Osteoblast (primary cell): ENCODE results near the gene IREB2. TPM values are rescaled to one million over a fixed set of nuclear protein-coding genes. Genes with fewer than 3 reads are reported as not detected.

Source experiments
- DNase-seq: peaks from one replicate; pipeline ENCODE4 v3.0.0; 2011; ENCODE audit warnings: low spot score, mixed read lengths; ENCODE audit not compliant: insufficient read length; ENCODE audit errors: missing footprints
- H2AFZ ChIP-seq: 2 replicates; pipeline ENCODE4 v1.6.0; 2011; ENCODE audit warnings: mild to moderate bottlenecking, low read length
- H3K27ac ChIP-seq: 2 replicates; pipeline ENCODE4 v1.5.1; 2011; ENCODE audit warnings: mild to moderate bottlenecking, low read depth, low read length, moderate library complexity
- H3K27me3 ChIP-seq: 2 replicates; pipeline ENCODE4 v1.6.0; 2012; ENCODE audit warnings: mild to moderate bottlenecking, control low read depth, inconsistent platforms, low read length, moderate library complexity; ENCODE audit not compliant: insufficient read depth
- H3K36me3 ChIP-seq: 2 replicates; pipeline ENCODE4 v1.5.1; 2011; ENCODE audit warnings: mild to moderate bottlenecking, low read length, control low read depth, moderate library complexity; ENCODE audit not compliant: insufficient read depth
- H3K4me1 ChIP-seq: 2 replicates; pipeline ENCODE4 v1.5.1; 2011; ENCODE audit warnings: mild to moderate bottlenecking, low read length, control low read depth, moderate library complexity; ENCODE audit not compliant: insufficient read depth
- H3K4me2 ChIP-seq: 2 replicates; pipeline ENCODE4 v1.6.0; 2011; ENCODE audit warnings: mild to moderate bottlenecking, low read length; ENCODE audit not compliant: insufficient read depth
- H3K4me3 ChIP-seq: fragments of 200-600 bp; sonication (generic); 3 replicates; pipeline ENCODE4 v1.5.1; 2012; ENCODE audit warnings: mild to moderate bottlenecking, low read length, inconsistent platforms; ENCODE audit not compliant: insufficient read depth
- H3K79me2 ChIP-seq: 2 replicates; pipeline ENCODE4 v1.6.0; 2012; ENCODE audit warnings: mild to moderate bottlenecking, low read length, control low read depth, inconsistent platforms; ENCODE audit not compliant: insufficient read depth
- H3K9me3 ChIP-seq: 2 replicates; pipeline ENCODE4 v1.5.1; 2011; ENCODE audit warnings: low read depth, low read length, control low read depth
- H4K20me1 ChIP-seq: 2 replicates; pipeline ENCODE4 v1.6.0; 2012; ENCODE audit warnings: mild to moderate bottlenecking, low read length, control low read depth; ENCODE audit not compliant: insufficient read depth
- CTCF ChIP-seq: IDR thresholded peaks from 2 replicates; pipeline ENCODE4 v1.5.1; 2011; ENCODE audit warnings: mild to moderate bottlenecking, low read depth, low read length, moderate library complexity; ENCODE audit errors: extremely low read depth
- total RNA-seq: library from RNA; depleted of rRNA; stranded (reverse); fragments of >200 nt; gene quantifications from 2 replicates; pipeline ENCODE4 v1.2.3, GENCODE V29; 2012

The IREB2 gene
- total RNA-seq, 1 donor: 26.8 TPM

GRCh38 chr15:78446551-78446950 lies 8.5 kb downstream of the IREB2 start:
- H3K27ac ChIP-seq: no peak overlapping the region

GRCh38 chr15:78448441-78449219 lies 10.6 kb downstream of the IREB2 start:
- Histone ChIP-seq H3K9me3 (no peaks in the 10 kb centered on the region), H3K79me2 (peaks cover 99% of the 10 kb centered on the region), H3K4me1 (no peaks in the 10 kb centered on the region), H3K27ac (peak overlapping the region; percentile 31), H3K36me3 (peaks cover 31% of the 10 kb centered on the region), H4K20me1 (peaks cover 49% of the 10 kb centered on the region), H3K4me3 (no peak overlapping the region), H2AFZ (no peak overlapping the region), H3K27me3 (no peaks in the 10 kb centered on the region), H3K4me2 (no peak overlapping the region)
- no peak for DNase-seq
- no peak for TF ChIP-seq CTCF

More at GRCh38 chr15:78446551-78446950, 8.5 kb downstream of the IREB2 start:
- TF ChIP-seq CTCF: no peak
- H3K4me1 ChIP-seq: no peaks in the 10 kb centered on the region
- H4K20me1 ChIP-seq: peaks cover 45% of the 10 kb centered on the region
- H3K36me3 ChIP-seq: peaks cover 46% of the 10 kb centered on the region
- H3K79me2 ChIP-seq: peaks cover 98% of the 10 kb centered on the region
- no peaks in the 10 kb centered on the region for H3K9me3 ChIP-seq
- no peak overlapping the region for H3K4me2 ChIP-seq
- H3K4me3 ChIP-seq: no peak overlapping the region
- DNase-seq: no peak
- H3K27me3 ChIP-seq: no peaks in the 10 kb centered on the region
- H2AFZ ChIP-seq: no peak overlapping the region

GRCh38 chr15:78449220-78449999 lies 11.4 kb downstream of the IREB2 start:
- Histone ChIP-seq H3K4me1 (no peaks in the 10 kb centered on the region), H2AFZ (no peak overlapping the region), H3K9me3 (no peaks in the 10 kb centered on the region), H3K27ac (no peak overlapping the region), H3K4me2 (no peak overlapping the region), H3K4me3 (no peak overlapping the region), H3K27me3 (no peaks in the 10 kb centered on the region), H3K36me3 (peaks cover 28% of the 10 kb centered on the region), H4K20me1 (peaks cover 51% of the 10 kb centered on the region), H3K79me2 (peaks cover 99% of the 10 kb centered on the region)
- no peak for DNase-seq
- no peak for TF ChIP-seq CTCF

GRCh38 chr15:78450285-78450858 lies 12.4 kb downstream of the IREB2 start:
- no peaks in the 10 kb centered on the region for H3K9me3 ChIP-seq
- no peak overlapping the region for H3K4me3 ChIP-seq
- peaks cover 60% of the 10 kb centered on the region for H4K20me1 ChIP-seq
- H3K36me3 ChIP-seq: peaks cover 20% of the 10 kb centered on the region
- H3K4me2 ChIP-seq: no peak overlapping the region
- no peak overlapping the region for H3K27ac ChIP-seq
- no peak overlapping the region for H2AFZ ChIP-seq
- H3K79me2 ChIP-seq: peaks cover 99% of the 10 kb centered on the region
- TF ChIP-seq CTCF: no peak
- no peak for DNase-seq
- H3K4me1 ChIP-seq: no peaks in the 10 kb centered on the region
- no peaks in the 10 kb centered on the region for H3K27me3 ChIP-seq
